Adrenal gland (tissue), 5 donors: Measurements from ENCODE around the gene NSRP1.

Source experiments
- POLR2A ChIP-seq, 2 donors: fragments of 450-650 bp; IDR thresholded peaks; one replicate each; pipeline ENCODE4 v1.6.1; 2017; ENCODE audit warnings: antibody characterized with exemption in 2 of 2, mild to moderate bottlenecking in 2 of 2, moderate library complexity in 1 of 2
- TF ChIP-seq, protein P1 (sequence below), 6 experiments: fragments of 450-650 bp in 4 of 6; fragments of 200-600 bp in 2 of 6; sonication (generic) in 1 of 6; IDR thresholded peaks; 1 replicate in 5 of 6; 2 replicates in 1 of 6; pipeline versions ENCODE4 v1.5.1 to v1.8.0; 2016 to 2021; ENCODE audit warnings: antibody characterized with exemption in 6 of 6, mild to moderate bottlenecking in 2 of 6, moderate library complexity in 1 of 6
- donor health status: DM: no; HTN: no; CAD: no.

DNA sequence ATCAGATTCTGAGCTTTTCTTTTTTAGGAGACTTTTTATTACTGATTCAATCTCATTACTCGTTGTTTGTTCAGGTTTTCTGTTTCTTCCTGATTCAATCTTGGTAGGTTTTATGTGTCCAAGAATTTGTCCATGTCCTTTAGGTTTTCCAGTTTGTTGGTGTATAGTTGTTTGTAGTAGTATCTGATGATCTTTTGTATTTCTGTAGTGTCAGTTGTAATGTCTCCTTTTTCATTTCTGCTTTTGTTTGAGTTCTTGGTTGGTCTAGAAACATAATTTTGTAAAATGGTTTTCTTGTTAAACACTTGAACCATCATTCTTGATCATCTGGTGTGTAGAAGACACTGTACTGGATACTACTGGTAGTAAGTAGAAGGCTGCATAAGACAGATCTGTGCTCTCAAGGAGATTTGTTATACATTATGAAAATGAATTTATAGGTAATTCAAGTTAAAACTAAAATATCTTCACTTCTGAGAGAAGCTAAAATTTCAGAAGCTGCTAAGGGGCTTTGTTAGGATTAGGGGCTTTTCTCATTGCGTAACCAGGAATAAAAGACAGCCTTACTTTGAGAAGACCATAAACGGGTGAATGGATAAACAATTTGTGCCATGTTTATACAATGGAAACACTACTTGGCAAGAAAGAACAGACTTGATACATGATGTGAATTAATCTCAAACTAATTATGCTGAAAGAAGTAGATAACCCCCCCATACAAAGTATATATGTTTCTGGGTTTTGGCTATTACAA is 44.0 kb downstream of the NSRP1 start:
- TF ChIP-seq POLR2A (IDR thresholded peaks at IDR 0.05): no peak
- TF ChIP-seq, protein P1, sequence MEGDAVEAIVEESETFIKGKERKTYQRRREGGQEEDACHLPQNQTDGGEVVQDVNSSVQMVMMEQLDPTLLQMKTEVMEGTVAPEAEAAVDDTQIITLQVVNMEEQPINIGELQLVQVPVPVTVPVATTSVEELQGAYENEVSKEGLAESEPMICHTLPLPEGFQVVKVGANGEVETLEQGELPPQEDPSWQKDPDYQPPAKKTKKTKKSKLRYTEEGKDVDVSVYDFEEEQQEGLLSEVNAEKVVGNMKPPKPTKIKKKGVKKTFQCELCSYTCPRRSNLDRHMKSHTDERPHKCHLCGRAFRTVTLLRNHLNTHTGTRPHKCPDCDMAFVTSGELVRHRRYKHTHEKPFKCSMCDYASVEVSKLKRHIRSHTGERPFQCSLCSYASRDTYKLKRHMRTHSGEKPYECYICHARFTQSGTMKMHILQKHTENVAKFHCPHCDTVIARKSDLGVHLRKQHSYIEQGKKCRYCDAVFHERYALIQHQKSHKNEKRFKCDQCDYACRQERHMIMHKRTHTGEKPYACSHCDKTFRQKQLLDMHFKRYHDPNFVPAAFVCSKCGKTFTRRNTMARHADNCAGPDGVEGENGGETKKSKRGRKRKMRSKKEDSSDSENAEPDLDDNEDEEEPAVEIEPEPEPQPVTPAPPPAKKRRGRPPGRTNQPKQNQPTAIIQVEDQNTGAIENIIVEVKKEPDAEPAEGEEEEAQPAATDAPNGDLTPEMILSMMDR (IDR thresholded peaks at IDR 0.05): no peak
